HL-60/S4 treated with retinoic acid at 250 ng/mL for 4 days and 3 days (cell line): Measurements from ENCODE around the gene HIBADH.

Experiments used
- in situ Hi-C: fragments of 300-500 bp; cut with MboI; formaldehyde crosslinking; loops from 2 replicates; pipeline ENCODE4 v1.7.0; 2022; ENCODE audit warnings: low sequenced_read_pairs

The HIBADH gene

DNA sequence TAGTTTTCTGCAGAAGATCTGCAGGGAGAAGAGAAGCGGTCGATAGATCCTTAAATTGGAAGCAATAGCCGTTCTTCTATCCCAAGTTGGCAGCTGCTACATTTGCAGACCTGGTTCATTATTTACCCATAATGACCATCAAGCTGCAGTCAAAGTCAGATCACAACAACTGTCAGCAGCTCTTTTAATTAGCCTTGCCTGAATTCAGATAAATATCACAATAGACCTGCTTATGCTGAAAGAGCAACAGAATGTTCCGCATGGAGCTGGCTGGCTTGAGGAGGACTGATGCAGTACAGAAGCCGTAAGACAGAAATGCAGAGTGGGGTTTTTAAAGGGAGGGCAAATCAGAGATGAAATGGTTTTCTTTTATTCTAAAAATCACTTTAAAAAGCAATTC is 109.4 kb downstream of the HIBADH start:
- in situ Hi-C loops, result loop anchor here (25.0 kb wide), 1 partner anchor 341 kb away; the partner anchor contains the start of gene HOXA13

DNA sequence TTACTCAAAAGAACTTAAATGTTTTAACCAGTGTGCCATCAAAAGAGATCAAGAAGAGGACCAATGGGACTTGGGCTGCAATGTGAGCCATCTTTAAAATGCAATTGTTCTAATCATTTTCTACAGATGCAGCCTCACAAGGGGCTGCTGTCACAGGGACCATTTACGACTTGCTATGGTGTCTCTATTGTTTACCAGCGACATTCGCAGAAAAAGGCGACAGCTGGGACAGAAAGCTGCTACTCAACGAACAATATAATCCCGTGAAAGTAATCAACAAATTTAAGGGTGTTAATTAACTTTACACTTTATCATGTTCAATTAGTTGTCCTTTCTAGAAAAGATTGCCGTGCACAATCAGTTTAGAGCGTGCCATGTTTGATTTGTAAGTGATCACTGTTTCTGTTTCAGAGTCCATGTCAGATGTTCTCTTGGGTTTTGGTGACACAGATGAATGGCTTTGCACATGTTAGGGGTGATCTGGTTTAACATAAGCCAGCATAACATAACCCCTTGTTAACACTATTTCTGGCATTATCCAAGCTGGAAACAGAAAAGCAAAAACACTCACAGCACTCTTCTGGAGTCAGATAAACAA is 110.8 kb downstream of the HIBADH start:
- in situ Hi-C loops, result loop anchor here (25.0 kb wide), 1 partner anchor 340 kb away; the partner anchor contains the start of gene HOXA13

DNA sequence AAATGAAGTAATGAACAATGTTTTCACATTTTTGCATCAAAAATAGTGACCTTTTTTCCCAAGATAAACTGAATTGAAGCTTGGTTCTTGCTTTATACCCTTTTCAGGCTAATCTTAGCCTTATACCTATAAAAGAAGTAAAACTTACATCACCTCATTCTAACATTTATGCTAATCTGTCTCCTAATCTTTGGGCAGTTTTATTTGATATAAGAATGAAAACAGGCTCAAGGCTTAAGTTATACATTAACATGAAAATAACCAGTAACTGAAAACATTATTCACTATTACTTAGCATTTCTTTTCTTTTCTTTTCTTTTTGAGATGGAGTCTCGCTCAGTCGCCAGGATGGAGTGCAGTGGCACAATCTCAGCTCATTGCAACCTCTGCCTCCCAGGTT is 113.1 kb downstream of the HIBADH start:
- in situ Hi-C loops, result loop anchor here (25.0 kb wide), 1 partner anchor 337 kb away; the partner anchor contains the start of gene HOXA13

DNA sequence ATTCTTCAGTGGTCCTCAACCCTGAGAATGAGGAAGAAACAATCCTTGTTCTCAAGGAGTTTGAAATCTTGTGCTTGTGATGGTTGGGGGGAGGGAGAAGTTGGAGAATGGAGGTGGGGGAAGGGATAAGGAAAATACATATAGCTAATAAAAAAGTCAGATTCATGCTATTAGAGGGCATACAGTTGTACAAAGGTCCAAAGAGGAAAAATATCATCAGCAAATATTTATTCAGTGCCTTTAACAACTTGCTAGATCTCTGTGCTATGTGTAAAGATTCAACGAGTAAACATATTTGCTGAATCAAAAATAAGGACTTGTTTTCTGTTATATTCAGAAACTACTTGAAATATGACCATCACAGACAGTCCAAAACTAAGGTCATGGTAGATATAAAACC is 114.4 kb downstream of the HIBADH start:
- in situ Hi-C loops, result no loop called here

DNA sequence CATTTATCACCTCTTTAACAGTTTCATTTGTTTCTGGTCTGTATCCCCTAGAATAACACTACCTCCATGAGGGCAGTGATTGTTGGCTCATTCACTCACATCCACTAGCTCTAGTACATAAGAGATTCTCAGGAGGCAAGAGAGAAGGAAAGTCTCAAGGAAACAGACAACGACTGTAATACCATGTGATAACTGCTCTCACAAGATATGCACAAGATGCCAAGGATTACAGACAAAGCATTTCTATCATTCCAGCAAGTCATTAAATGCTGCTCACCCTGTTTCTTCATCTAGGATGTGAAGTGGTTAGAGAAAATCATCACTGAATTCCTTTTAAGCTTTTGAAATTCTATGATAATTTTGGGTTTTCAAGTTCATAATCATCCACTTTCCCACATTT is 115.3 kb downstream of the HIBADH start:
- in situ Hi-C loops, result no loop called here

DNA sequence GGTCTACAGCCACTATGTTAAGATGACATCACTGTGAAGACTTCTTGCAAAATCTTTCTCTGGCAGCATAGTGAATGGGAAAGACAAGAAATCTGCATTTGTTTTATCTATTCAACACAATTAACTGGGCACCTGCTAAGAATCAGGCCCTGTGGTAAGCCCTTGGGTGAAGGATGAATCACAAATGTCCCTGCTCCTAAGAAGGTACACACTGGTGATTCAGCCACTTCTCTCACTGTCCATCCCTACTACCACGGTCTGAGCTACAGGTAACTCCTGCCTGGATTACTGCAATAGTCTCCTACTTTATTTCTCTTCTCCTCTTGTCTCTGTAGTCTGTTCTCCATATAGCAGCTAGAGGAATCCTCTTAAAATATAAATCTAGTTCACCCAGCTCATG is 116.1 kb downstream of the HIBADH start:
- in situ Hi-C loops, result no loop called here

DNA sequence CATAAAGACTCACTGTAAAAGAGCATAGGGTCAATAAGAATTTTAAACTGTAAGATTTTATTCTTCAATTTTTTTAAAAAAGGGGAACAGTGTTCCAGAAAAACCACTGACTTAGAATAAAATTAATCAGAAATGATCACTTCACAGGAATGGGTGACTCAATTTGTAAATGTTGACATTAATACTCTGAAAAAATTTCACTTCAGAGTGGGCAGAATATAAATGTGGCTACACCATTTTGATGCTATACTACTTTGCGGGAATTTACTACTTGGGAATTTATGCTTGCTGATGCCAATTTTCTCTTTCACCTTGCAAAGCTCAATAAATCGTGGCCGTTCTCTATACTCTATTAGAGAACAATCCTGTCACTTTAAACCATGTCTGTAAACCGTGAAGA is 126.9 kb downstream of the HIBADH start:
- in situ Hi-C loops, result no loop called here

DNA sequence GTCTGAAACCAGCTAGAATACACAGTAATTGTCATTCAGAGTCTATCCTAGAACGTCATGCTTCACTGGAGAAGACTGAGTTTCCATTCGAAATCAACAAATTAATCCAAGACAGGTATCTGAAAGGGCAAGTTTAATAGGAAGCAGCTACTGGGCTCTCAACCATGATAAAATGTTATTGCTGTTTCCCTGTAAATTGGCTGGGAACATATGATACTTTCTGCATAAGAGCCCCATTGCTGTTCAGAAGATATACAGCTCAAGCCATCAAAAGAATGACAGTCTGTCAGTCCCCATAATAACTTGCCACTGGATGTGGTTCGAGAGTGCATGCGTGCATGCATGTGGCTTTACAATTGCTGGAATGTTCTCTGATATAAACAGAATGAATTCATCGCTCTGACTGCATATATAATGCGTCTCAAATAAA is 129.0 kb downstream of the HIBADH start:
- in situ Hi-C loops, result no loop called here

DNA sequence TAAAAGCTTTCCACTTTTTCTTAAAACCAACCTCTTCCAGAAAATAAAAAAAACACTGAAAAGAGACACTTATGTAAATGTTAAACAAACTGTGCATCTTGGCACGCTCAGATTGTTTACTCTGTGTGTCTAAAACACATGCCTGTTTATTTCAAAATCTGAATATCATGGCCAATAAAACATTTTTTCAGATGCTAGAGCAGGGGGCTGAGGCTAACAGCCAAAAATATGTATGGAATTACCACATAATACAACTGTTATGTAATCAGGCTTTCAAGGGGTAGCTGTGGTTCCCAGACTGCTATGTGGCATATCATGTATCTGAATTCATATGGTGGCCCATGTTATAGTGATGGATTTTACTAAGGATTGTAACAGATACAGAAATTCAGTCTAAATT is 130.4 kb downstream of the HIBADH start:
- in situ Hi-C loops, result no loop called here

DNA sequence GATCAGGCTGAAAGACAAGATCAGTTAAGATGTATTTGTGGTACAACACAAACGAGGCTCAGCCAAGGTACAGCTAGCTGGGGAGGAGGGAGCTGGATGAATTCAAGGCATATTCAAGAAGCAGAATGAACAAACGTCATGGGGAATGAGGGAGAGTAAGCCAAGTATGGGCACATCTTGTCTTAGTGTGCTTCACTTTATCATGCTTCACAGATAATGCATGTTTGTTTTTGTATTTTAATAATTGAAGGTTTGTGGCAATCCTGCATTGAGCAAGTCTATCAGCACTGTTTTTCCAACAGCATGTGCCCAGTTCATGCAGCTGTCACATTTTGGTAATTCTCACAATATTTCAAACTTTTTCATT is 135.4 kb downstream of the HIBADH start:
- in situ Hi-C loops, result no loop called here

DNA sequence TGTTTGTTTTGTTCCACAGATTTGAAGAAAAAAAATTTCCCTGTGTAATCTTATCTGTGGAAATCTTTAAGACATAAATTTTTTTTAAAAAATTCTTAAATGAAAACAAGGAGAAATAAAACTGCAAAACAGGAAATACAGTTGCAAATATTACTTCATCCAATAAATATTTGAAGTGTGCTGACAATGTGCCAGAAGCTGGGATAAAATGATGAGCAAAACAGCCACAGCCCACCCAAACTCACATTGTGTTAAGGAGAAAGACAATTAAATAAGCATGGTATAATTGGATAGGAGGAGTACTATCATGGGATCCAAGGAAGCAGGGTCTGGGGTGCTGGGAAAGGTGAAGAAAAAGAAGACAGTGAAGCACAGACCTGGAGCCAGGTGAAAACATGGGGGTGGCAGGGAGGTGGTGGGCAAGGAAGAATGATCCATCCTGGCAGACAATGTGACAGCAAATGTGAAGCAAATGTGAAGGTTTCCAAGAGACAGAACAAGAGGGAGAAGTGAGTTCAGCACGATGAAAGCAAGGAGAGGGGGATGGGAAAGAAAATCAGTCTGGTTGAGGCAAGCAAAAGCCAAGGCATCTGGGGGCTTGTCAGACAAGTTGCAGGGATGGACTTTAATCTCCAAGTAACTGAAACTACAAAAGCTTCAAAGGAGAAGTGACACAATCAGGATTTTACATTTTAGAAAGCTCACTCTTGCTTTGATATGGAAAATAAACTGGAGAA is 135.9 kb downstream of the HIBADH start:
- in situ Hi-C loops, result no loop called here

DNA sequence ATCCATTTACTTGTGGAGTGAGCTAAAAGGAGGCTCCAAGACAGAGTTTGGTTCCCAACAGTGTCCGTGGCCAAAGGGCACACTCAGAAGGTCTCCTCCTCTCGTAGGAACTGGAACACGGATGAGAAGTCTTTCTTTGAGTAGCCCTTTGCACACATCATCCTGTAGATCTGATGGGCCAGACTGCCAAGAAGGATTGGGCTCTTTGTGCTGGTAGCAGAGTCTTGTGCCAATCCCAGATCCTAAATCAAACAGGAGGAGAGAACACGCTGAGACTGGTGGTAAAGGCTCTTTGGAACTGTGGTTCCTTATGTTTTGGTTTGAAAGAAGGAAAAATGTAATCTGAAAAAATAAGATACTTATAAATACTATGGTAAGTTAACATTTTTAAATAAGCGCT is 136.6 kb downstream of the HIBADH start:
- in situ Hi-C loops, result no loop called here

DNA sequence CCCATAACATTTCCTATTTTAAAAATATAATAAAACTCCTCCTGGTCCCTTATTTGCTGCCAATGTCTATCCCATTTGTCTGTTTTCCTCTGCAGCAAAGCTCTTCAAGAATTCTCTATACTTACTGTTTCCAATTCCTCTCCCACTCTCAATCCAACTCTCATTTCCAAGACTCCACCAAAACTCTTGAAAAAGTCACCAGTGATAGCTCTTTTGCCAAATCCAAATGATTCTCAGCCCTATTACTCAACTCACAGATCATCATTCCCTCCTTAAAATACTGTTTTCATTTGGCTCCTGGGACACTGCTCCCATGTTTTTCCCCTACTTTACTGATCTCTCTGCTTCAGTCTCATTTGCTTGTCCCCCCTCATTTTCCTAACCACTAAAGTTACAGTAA is 139.4 kb downstream of the HIBADH start:
- in situ Hi-C loops, result no loop called here

DNA sequence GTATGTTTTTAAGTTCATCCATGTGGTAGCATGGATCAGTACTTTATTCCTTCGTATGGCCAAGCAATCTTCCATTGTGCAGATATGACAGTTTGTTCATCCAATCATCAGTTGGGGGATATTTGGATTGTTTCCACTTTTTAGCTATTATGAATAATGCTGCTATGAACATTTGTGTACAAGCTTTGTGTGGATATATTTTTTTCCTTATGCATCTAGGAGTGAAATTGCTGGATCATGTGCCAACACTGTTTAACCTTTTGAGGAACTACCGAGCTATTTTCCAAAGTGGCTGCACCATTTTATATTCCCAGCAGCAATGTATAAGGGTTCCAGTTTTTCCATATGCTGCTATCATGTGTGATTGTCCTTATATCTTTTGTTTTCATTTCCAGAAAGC is 140.1 kb downstream of the HIBADH start:
- in situ Hi-C loops, result no loop called here

DNA sequence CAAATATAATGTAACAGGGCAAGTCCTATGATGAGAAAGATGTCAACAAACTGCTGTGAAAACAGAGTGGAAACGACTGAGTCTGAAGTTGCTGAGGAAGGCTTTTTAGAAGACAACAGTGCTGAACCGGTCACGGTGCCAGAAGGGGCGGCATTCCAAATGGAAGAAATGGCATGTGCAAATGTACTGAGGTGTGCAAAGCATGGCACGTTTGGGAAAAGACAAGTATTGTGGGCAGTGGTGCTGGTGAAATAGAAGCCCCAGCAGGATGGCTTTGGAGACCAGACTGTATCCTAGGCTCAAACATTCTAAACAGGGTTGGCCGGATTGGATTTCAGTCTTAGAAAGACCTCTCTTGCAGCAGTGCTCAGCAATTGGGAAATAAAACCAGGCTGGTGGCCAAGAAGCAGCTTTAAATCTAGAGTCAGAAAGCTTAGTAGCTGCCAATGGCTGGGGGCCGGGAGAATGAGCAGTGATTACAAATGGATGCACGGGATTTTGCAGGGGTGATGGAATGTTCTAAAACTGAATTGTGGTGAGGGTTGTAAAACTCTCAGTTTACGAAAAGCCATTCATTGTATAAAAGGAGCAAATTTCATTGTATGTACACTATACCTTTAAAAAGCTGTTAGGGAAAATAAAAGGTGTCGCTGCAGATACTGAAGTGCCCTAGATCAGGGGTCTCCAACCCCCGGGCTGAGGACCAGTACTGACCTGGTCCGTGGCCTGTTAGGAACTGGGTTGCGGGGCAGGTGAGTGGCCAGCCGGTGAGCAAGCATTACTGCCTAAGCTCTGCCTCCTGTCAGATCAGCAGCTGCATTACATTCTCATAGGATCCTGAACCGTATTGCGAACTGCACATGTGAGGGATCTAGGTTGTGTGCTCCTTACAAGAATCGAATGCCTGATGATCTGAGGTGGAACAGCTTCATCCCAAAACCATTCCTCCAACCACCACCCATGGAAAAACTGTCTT is 141.6 kb downstream of the HIBADH start:
- in situ Hi-C loops, result no loop called here

DNA sequence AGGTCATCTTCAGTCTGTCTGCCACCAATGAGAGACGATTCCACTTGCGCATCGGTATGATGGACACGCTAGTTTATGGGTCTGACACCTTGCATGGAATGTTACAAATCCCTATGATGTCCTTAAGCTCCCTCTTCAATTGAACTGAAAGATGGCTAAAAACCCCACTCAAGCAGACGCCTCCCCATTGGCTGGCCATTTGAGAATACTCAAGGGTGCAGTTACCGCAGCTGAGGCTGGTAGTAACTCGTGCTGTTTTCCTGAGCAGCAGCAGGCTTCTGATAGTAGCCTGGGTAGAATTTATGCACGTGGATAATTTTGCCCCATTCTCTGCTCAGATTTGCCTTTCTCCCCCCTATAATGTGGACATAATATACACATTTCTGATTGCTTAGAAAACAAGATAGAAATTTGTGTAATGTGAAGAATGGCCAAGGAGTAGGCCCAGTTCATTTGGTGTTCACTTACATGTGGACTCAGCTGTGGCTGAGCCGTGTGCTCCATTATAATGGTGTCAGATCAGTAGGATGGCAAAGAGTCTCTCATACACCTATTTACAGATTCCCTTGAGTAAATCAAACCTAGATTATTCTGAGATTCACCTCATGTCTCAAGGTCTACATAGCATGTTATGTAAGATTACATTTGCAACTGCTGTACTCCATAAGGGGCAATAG is 142.8 kb downstream of the HIBADH start:
- in situ Hi-C loops, result no loop called here

DNA sequence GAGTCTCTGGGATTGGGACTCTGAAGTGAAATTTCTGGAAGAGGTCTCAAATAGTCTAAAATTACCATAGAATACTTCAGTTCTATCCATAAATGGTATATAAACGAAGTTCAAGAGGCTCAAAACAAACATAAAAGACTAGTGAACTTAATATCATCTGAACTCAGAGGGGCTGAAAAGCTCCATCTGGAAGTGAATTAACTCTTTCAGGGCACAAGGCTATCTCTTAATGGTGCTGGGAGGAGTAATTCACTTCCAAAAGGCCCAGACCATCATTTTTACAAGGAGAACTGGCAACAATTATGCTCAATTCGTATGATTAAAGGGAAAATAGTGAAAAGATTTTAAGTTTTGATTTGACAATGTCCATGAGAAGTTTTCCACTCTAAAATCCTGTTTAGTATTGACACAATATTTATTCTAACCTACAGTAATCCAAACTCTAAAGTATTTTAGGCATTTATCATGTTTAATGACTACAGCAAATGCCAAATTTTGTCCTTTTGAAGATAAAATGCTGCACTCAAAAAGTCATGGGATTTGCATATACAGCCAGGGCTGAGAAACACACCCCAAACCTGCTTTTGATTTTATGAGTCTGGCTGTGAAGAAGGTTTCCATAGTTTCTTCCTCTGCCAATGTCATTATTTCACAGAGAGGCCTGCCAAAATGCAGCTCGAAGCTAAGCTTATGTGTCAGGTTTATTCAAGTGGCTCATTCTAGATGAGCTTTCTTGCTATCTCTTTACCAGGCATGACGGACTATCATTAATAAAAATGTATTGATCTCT is 143.9 kb downstream of the HIBADH start:
- in situ Hi-C loops, result no loop called here

DNA sequence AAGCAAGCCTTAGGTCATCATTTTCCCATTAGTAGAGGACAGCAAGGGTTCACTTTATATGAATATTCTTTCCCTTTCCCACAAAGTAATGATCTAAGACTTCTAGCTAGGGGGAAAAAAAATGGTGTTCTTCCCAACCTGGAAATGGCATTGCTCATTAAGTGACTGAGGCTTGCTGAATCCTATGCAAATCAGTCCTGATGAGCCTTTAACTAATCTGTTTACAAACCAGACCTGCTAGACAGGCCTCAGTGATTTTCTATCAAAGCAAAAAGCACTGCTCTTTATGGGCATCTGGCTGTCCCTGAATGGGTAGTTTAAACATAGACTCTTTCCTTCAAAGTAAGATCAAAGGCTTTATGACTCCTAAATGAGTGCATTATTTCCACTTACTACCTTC is 146.3 kb downstream of the HIBADH start:
- in situ Hi-C loops, result no loop called here

DNA sequence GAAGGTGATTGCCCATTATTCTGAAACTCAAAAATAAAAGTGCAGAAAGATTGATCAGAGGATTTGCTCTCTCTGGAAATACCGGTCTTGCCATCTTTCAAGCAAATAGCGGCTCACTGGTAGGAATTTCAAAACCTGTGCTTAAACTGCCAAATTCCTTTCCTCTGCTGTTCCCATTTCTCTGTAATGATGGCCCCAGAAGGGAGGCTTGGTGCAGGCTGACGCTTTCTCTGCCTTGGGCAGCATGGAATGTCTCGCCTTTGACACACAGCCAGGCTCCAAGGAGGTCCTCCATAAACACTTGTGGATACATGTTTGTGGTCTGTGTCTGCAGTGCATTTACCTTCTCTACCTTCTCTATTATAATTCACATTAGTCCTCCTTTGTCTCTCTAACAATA is 146.8 kb downstream of the HIBADH start:
- in situ Hi-C loops, result no loop called here

DNA sequence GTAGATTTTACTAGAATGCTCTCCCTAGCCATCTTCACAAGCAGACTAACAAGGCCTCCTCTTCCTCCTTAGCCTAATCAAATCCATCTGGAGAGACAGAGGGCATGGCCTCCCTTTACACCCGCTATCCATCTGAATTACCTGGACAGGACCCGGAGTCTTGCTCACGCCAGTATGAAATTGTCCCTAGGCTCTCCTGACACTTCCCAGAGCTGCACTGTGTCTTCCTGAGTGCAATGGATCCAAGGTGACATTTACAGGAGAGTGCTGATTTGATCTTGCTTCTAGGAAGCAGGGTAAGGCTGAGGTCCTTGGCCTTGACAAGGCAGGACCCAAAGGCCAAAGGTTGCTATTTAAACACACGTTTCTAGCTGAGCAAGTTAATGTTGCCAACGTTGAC is 147.8 kb downstream of the HIBADH start:
- in situ Hi-C loops, result no loop called here
